Thyroid gland (tissue), 4 donors: ENCODE measurements around the gene DALRD3. TPM values are rescaled to one million over a fixed set of nuclear protein-coding genes. Genes with fewer than 3 reads are reported as not detected.
A peak's percentile ranks its signal among the peaks of the same experiment; 100 is the strongest.

Source experiments
- DNase-seq, 2 donors: peaks; one replicate each; pipeline ENCODE4 v3.0.0-alpha.2; 2019
- H3K27ac ChIP-seq, 3 donors: fragments of 200-600 bp; sonication (generic); 1 replicate in 2 of 3; 2 replicates in 1 of 3; pipeline ENCODE4 v1.5.1; 2016 to 2019; ENCODE audit warnings: mild to moderate bottlenecking in 1 of 3, moderate library complexity in 1 of 3
- H3K27me3 ChIP-seq: fragments of 200-600 bp; sonication (generic); one replicate; pipeline ENCODE4 v1.5.1; 2019
- H3K36me3 ChIP-seq, 2 donors: fragments of 200-600 bp; sonication (generic); one replicate each; pipeline ENCODE4 v1.5.1; 2016 to 2019
- H3K4me1 ChIP-seq, 2 donors: fragments of 200-600 bp; sonication (generic); one replicate each; pipeline ENCODE4 v1.5.1; 2017 to 2019
- H3K4me3 ChIP-seq, 3 donors: fragments of 200-600 bp; sonication (generic); replicated peaks in 1 of 3; 1 replicate in 2 of 3; 2 replicates in 1 of 3; pipeline ENCODE4 v1.5.1; 2016; ENCODE audit warnings: mild to moderate bottlenecking in 1 of 3
- H3K9me3 ChIP-seq: fragments of 200-600 bp; sonication (generic); one replicate; pipeline ENCODE4 v1.5.1; 2017
- POLR2A ChIP-seq, 2 donors: fragments of 450-650 bp; IDR thresholded peaks; one replicate each; pipeline ENCODE4 v1.6.1; 2017; ENCODE audit warnings: antibody characterized with exemption in 2 of 2, mild to moderate bottlenecking in 2 of 2, moderate library complexity in 1 of 2
- WGBS, 2 donors: methylation state at CpG; one replicate each; pipeline ENCODE4 v1.1.5; 2017; 5-methylcytosine and 5-hydroxymethylcytosine counted together
- intact Hi-C: fragments of 100-400 bp; cut with DNase I; formaldehyde crosslinking; loops from one replicate; pipeline ENCODE4 v1.15.1; 2023
- total RNA-seq, 4 donors: library from RNA; depleted of rRNA; stranded (reverse); fragments of >200 nt; gene quantifications; one replicate each; pipeline ENCODE4 v1.2.3, GENCODE V29; 2016
- TF ChIP-seq, protein P1 (sequence below), 6 experiments: fragments of 200-600 bp in 3 of 6; fragments of 450-650 bp in 3 of 6; sonication (generic) in 3 of 6; IDR thresholded peaks; one replicate each; pipeline ENCODE4 v1.5.1; 2016 to 2019; ENCODE audit warnings: antibody characterized with exemption in 6 of 6, mild to moderate bottlenecking in 2 of 6, inconsistent platforms in 1 of 6, moderate library complexity in 1 of 6

DALRD3 gene
- total RNA-seq, 4 donors from 2014 or later = 43.1 to 91.4 (median 60.0) TPM

DNA sequence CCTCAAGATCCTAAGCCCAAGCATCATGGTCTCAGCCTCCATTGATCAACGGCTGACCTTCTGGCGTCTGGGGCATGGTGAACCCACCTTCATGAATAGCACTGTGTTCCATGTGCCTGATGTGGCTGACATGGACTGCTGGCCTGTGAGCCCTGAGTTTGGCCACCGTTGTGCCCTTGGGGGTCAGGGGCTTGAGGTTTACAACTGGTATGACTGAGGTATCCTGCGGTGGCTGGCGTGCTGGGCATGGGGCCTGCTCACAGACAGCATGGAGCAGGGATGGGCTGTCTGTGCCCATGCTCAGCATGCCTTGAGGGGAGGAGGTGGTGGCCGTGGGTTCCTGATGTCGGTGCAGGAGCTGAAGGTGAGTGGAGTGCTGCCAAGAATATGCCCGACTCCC, 3.3 kb downstream of the DALRD3 start:
- intact Hi-C loops = no loop called here
- no peak overlapping the region for H3K27ac ChIP-seq
- peaks cover 20 to 23% of the 10 kb centered on the region in 2 donors for H3K4me1 ChIP-seq
- no peaks in the 10 kb centered on the region for H3K27me3 ChIP-seq
- peaks cover 23 to 29% of the 10 kb centered on the region in 2 donors for H3K36me3 ChIP-seq
- no peaks in the 10 kb centered on the region for H3K9me3 ChIP-seq
- TF ChIP-seq, protein P1, sequence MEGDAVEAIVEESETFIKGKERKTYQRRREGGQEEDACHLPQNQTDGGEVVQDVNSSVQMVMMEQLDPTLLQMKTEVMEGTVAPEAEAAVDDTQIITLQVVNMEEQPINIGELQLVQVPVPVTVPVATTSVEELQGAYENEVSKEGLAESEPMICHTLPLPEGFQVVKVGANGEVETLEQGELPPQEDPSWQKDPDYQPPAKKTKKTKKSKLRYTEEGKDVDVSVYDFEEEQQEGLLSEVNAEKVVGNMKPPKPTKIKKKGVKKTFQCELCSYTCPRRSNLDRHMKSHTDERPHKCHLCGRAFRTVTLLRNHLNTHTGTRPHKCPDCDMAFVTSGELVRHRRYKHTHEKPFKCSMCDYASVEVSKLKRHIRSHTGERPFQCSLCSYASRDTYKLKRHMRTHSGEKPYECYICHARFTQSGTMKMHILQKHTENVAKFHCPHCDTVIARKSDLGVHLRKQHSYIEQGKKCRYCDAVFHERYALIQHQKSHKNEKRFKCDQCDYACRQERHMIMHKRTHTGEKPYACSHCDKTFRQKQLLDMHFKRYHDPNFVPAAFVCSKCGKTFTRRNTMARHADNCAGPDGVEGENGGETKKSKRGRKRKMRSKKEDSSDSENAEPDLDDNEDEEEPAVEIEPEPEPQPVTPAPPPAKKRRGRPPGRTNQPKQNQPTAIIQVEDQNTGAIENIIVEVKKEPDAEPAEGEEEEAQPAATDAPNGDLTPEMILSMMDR (IDR thresholded peaks at IDR 0.05) = no peak
- TF ChIP-seq POLR2A (IDR thresholded peaks at IDR 0.05) = no peak
- no peak overlapping the region for H3K4me3 ChIP-seq
- 78 to 93% methylated on average over 6 of the region's 8 CpGs for WGBS, 2 donors
- DNase-seq = no peak

DNA sequence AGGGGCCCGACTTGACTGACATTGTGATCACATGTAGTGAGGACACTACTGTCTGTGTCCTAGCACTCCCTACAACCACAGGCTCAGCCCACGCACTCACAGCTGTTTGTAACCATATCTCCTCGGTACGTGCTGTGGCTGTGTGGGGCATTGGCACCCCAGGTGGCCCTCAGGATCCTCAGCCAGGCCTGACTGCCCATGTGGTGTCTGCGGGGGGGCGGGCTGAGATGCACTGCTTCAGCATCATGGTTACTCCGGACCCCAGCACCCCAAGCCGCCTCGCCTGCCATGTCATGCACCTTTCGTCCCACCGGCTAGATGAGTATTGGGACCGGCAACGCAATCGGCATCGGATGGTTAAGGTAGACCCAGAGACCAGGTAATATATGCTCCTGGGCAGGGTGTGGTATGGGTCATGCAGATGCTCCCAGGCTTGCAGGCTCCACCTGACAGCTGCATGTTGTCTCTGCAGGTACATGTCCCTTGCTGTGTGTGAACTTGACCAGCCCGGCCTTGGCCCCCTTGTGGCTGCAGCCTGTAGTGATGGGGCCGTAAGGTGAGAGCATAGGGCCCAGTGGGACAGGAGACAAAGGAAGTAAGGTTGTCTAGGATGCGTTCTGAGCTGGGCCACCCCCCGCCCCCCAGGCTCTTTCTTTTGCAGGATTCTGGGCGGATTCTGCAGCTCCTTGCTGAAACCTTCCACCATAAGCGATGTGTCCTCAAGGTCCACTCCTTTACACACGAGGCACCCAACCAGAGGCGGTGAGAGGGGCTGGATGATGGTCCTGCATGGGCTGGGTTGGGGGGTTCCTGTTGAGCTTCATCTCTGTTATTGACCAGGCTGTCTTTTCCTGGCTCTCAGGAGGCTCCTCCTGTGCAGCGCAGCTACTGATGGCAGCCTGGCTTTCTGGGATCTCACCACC, 4.4 kb downstream of the DALRD3 start:
- Histone ChIP-seq H3K9me3 (no peaks in the 10 kb centered on the region), H3K36me3 (peaks cover 23 to 29% of the 10 kb centered on the region in 2 donors), H3K4me3 (no peak overlapping the region), H3K27ac (no peak overlapping the region), H3K27me3 (no peaks in the 10 kb centered on the region), H3K4me1 (peaks cover 14% of the 10 kb centered on the region in 2 donors)
- WGBS, 2 donors = 89% methylated on average over 20 to 23 of the region's 24 CpGs
- no peak for TF ChIP-seq POLR2A (IDR thresholded peaks at IDR 0.05)
- TF ChIP-seq, protein P1 (IDR thresholded peaks at IDR 0.05) = peak in 3 of 6 experiments; percentile 35 to 44 (median 39)
- DNase-seq = peak; percentile 42 to 47
- intact Hi-C loops = no loop called here

DNA sequence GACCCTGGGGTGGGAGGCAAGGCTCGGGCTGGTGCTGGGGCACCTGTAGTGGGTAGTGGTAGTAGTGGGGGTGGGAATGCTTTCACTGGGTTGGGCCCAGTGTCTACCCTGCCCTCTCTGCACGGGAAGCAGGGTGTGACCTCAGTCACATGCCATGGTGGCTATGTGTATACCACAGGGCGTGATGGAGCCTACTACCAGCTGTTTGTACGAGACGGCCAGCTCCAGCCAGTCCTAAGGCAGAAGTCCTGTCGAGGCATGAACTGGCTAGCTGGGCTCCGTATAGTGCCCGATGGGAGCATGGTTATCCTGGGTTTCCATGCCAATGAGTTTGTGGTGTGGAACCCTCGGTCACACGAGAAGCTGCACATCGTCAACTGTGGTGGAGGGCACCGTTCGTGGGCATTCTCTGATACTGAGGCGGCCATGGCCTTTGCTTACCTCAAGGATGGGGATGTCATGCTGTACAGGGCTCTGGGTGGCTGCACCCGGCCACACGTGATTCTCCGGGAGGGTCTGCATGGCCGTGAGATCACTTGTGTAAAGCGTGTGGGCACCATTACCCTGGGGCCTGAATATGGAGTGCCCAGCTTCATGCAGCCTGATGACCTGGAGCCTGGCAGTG, 5.2 kb downstream of the DALRD3 start:
- H3K27ac ChIP-seq = no peak overlapping the region
- TF ChIP-seq, protein P1 (IDR thresholded peaks at IDR 0.05) = no peak
- DNase-seq = no peak
- H3K9me3 ChIP-seq = no peaks in the 10 kb centered on the region
- peaks cover 11 to 12% of the 10 kb centered on the region in 2 donors for H3K4me1 ChIP-seq
- no peaks in the 10 kb centered on the region for H3K27me3 ChIP-seq
- no peak overlapping the region for H3K4me3 ChIP-seq
- intact Hi-C loops = no loop called here
- WGBS, 2 donors = 80 to 82% methylated on average over 6 to 16 of the region's 19 CpGs
- peaks cover 23 to 29% of the 10 kb centered on the region in 2 donors for H3K36me3 ChIP-seq

DNA sequence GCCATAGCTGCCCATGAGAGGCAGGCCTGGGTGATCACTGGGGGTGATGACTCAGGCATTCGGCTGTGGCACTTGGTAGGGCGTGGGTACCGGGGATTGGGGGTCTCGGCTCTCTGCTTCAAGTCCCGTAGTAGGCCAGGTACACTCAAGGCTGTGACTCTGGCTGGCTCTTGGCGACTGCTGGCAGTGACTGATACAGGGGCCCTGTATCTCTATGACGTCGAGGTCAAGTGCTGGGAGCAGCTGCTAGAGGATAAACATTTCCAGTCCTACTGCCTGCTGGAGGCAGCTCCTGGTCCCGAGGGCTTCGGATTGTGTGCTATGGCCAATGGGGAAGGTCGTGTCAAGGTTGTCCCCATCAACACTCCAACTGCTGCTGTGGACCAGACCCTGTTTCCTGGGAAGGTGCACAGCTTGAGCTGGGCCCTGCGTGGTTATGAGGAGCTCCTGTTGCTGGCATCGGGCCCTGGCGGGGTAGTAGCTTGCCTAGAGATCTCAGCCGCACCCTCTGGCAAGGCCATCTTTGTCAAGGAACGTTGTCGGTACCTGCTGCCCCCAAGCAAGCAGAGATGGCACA, 5.9 kb downstream of the DALRD3 start:
- DNase-seq = no peak
- Histone ChIP-seq H3K27ac (no peak overlapping the region), H3K36me3 (peaks cover 23 to 29% of the 10 kb centered on the region in 2 donors), H3K4me3 (no peak overlapping the region), H3K9me3 (no peaks in the 10 kb centered on the region), H3K27me3 (no peaks in the 10 kb centered on the region), H3K4me1 (peaks cover 10 to 12% of the 10 kb centered on the region in 2 donors)
- intact Hi-C loops = no loop called here
- TF ChIP-seq, protein P1 (IDR thresholded peaks at IDR 0.05) = no peak
- no peak for TF ChIP-seq POLR2A (IDR thresholded peaks at IDR 0.05)
- 88 to 93% methylated on average over 3 to 13 of the region's 17 CpGs for WGBS, 2 donors
